ENCODE measurements around the gene PLPP1. TPM values are rescaled to one million over a fixed set of nuclear protein-coding genes. Genes with fewer than 3 reads are reported as not detected.

PLPP1 gene
- total RNA-seq, 1 donor from 2014 or later: 26.6 TPM

GRCh38 chr5:55441954-55442353, 92.8 kb downstream of the PLPP1 start:
- TF ChIP-seq, protein P1, sequence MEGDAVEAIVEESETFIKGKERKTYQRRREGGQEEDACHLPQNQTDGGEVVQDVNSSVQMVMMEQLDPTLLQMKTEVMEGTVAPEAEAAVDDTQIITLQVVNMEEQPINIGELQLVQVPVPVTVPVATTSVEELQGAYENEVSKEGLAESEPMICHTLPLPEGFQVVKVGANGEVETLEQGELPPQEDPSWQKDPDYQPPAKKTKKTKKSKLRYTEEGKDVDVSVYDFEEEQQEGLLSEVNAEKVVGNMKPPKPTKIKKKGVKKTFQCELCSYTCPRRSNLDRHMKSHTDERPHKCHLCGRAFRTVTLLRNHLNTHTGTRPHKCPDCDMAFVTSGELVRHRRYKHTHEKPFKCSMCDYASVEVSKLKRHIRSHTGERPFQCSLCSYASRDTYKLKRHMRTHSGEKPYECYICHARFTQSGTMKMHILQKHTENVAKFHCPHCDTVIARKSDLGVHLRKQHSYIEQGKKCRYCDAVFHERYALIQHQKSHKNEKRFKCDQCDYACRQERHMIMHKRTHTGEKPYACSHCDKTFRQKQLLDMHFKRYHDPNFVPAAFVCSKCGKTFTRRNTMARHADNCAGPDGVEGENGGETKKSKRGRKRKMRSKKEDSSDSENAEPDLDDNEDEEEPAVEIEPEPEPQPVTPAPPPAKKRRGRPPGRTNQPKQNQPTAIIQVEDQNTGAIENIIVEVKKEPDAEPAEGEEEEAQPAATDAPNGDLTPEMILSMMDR (IDR thresholded peaks at IDR 0.05; ENCODE audit: insufficient read depth, low read length, poor library complexity, severe bottlenecking): no peak
- Histone ChIP-seq H3K4me3 (ENCODE audit: low read depth, low read length) (no peak overlapping the region), H3K36me3 (ENCODE audit: control insufficient read depth, insufficient read depth, low read length) (no peaks in the 10 kb centered on the region), H3K27me3 (ENCODE audit: control insufficient read depth, insufficient read depth, low read length) (no peaks in the 10 kb centered on the region)
- no peak for DNase-seq (ENCODE audit: low read depth)

DNA sequence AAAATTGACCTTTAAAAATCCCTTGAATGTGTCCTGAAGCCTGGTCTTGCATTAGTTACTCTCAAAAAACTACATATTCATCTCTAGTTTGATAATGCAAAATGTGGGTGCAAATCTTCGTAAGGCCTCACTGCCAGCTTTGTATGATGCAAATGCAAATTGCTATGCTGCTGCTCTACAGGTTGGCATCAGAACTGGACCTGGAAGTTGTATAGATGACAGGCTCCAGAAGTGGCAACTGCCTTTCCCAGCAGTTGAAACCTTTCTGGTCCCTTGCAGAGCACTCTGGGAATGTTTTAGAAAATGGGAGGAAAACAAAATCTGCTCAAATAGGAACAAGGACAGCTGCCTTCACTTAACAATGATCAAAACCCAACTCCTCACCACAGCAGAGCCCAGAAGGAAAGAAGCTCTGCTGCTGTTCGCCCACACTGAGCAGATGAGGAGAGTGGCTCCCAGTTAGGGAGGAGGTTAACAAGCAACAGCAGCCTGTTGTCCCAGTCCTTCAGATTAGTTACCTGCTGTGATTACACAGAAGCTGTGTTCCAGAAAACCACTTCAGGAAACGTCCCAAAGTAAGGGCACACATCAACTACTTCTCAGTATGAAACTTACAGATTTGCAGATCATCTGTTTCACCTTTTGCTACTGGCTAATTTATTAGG, 93.5 kb downstream of the PLPP1 start:
- TF ChIP-seq, protein P1 (IDR thresholded peaks at IDR 0.05; ENCODE audit: insufficient read depth, low read length, poor library complexity, severe bottlenecking): no peak

DNA sequence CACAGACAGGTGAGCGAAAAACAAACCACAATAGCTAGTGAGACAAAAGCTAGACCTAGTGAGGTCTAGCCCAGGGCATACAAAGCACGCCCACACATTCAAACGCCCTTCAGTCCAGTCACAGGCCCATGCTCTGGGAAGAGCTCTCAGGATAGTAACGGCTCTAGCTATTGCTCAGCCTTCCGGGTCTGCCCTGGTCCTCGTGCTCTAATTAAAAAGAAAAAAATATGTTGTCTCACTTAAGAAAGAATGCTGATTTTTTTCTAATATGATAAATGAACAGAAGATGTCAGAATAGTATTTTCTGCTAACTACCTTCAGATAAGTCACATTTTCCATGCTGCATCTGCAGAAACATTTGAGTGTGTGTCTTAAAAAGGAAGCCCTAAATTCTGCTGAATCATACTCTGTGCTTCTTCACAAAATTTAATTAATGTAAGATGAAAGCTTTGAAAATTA, 94.5 kb downstream of the PLPP1 start:
- no peak for DNase-seq (ENCODE audit: low read depth)
- TF ChIP-seq, protein P1 (IDR thresholded peaks at IDR 0.05; ENCODE audit: insufficient read depth, low read length, poor library complexity, severe bottlenecking): no peak
- Histone ChIP-seq H3K27me3 (ENCODE audit: control insufficient read depth, insufficient read depth, low read length) (no peaks in the 10 kb centered on the region), H3K4me3 (ENCODE audit: low read depth, low read length) (no peak overlapping the region), H3K36me3 (ENCODE audit: control insufficient read depth, insufficient read depth, low read length) (no peaks in the 10 kb centered on the region)

More for the DNA sequence above, 93.5 kb downstream of the PLPP1 start:
- no peaks in the 10 kb centered on the region for H3K27me3 ChIP-seq (ENCODE audit: control insufficient read depth, insufficient read depth, low read length)
- H3K36me3 ChIP-seq (ENCODE audit: control insufficient read depth, insufficient read depth, low read length): no peaks in the 10 kb centered on the region
- DNase-seq (ENCODE audit: low read depth): no peak
- H3K4me3 ChIP-seq (ENCODE audit: low read depth, low read length): no peak overlapping the region

DNA sequence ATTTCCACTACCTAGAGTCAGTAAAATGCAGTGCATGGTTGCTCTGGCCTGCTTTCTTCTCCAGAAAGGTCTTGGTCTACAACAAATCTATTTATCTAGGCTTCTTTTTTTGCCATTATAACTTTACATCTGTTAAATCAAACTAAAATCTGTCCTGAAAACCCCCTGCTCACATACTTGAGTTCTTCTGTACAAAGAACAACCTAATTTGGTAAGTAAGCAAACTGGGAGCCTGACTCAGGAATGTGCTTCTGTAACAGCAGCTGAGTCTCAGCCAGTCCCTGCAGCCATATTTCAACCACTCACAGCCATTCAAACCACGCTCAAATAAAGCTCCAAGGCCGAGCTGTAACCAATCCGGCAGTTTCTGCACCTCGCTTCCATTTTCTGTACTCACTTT, 95.8 kb downstream of the PLPP1 start:
- Histone ChIP-seq H3K27me3 (ENCODE audit: control insufficient read depth, insufficient read depth, low read length) (no peaks in the 10 kb centered on the region), H3K36me3 (ENCODE audit: control insufficient read depth, insufficient read depth, low read length) (no peaks in the 10 kb centered on the region), H3K4me3 (ENCODE audit: low read depth, low read length) (no peak overlapping the region)
- DNase-seq (ENCODE audit: low read depth): no peak
- TF ChIP-seq, protein P1 (IDR thresholded peaks at IDR 0.05; ENCODE audit: insufficient read depth, low read length, poor library complexity, severe bottlenecking): no peak

DNA sequence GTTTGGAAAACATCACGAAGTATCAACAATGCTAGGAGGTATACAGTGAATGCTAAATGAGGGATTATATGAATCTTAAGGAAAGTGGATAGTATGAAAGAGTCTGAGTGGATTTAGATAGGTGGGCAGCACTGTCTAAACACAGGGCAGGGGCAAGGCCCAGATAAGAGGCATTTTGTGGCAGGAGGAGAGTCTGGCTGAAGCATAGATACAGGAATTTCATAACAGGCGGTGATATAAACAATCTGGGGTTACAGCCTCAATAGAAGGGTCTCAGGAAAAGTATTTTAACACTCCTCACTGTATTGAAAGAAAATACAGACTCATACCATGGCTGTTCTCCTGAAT, 96.9 kb downstream of the PLPP1 start:
- TF ChIP-seq, protein P1 (IDR thresholded peaks at IDR 0.05; ENCODE audit: insufficient read depth, low read length, poor library complexity, severe bottlenecking): no peak

DNA sequence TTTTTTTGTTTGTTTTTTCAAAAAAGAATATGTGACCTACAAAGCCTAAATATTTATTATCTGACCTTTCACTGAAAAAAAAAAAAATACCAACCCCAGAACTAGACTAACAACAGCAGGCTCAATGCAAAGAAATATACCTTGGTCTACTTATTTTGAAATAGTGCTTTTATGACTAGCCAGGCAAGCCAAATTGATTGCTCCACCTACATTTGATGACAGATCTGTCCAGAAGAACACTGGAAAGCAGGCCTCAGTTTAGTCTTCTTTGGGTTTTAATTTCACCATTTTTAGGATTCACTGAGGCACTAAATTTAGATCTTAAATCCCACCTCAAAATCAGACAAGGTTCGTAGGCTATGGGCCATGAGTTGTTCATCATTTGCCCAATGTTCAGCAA, 97.3 kb downstream of the PLPP1 start:
- no peaks in the 10 kb centered on the region for H3K36me3 ChIP-seq (ENCODE audit: control insufficient read depth, insufficient read depth, low read length)
- no peak for DNase-seq (ENCODE audit: low read depth)
- TF ChIP-seq, protein P1 (IDR thresholded peaks at IDR 0.05; ENCODE audit: insufficient read depth, low read length, poor library complexity, severe bottlenecking): no peak
- no peak overlapping the region for H3K4me3 ChIP-seq (ENCODE audit: low read depth, low read length)
- H3K27me3 ChIP-seq (ENCODE audit: control insufficient read depth, insufficient read depth, low read length): no peaks in the 10 kb centered on the region

More for the DNA sequence above, 96.9 kb downstream of the PLPP1 start:
- no peak for DNase-seq (ENCODE audit: low read depth)
- Histone ChIP-seq H3K4me3 (ENCODE audit: low read depth, low read length) (no peak overlapping the region), H3K27me3 (ENCODE audit: control insufficient read depth, insufficient read depth, low read length) (no peaks in the 10 kb centered on the region), H3K36me3 (ENCODE audit: control insufficient read depth, insufficient read depth, low read length) (no peaks in the 10 kb centered on the region)
